Putamen (tissue), 1 donor: ENCODE data around the gene PPBP.

Experiments used
- DNase-seq: peaks from one replicate; pipeline ENCODE4 v3.0.0-alpha.2; 2016; ENCODE audit warnings: low spot score

The PPBP gene

GRCh38 chr4:73948291-73948690, 39.7 kb downstream of the PPBP start:
- no peak for DNase-seq

- no peak for DNase-seq
Observed at GRCh38 chr4:73947239-73947985, 40.6 kb downstream of the PPBP start.

GRCh38 chr4:73945674-73946449, 42.1 kb downstream of the PPBP start:
- DNase-seq: no peak

GRCh38 chr4:73945140-73945539, 42.9 kb downstream of the PPBP start:
- no peak for DNase-seq

- no peak for DNase-seq
Observed at GRCh38 chr4:73944061-73944875, 43.7 kb downstream of the PPBP start.

- DNase-seq: no peak
Observed at GRCh38 chr4:73943555-73943954, 44.4 kb downstream of the PPBP start.

GRCh38 chr4:73936969-73937368, 51.0 kb downstream of the PPBP start:
- no peak for DNase-seq
